D341Med (cell line): Measurements from ENCODE around the gene CCDC15.
A peak's percentile ranks its signal among the peaks of the same experiment; 100 is the strongest.
"Not testable (repeated sequence)": the region's sequence is repeated elsewhere in the genome, so short reads cannot be mapped to it uniquely, and the experiment has no call there.

ENCODE experiments used
- DNase-seq: peaks from one replicate; pipeline ENCODE4 v3.0.0; 2012; ENCODE audit warnings: low spot score

The CCDC15 gene

GRCh38 chr11:125082040-125082439 is 128.0 kb downstream of the CCDC15 start:
- DNase-seq = no peak

- peak; percentile 15 for DNase-seq
Measured at GRCh38 chr11:125082611-125083311, 128.8 kb downstream of the CCDC15 start.

GRCh38 chr11:125083312-125084056 is 129.5 kb downstream of the CCDC15 start:
- peak; percentile 15 for DNase-seq

- DNase-seq = peak; percentile 8
Measured at GRCh38 chr11:125084057-125084416, 130.0 kb downstream of the CCDC15 start.

- DNase-seq = peak; percentile 9
Measured at GRCh38 chr11:125084761-125085231, 130.8 kb downstream of the CCDC15 start.

GRCh38 chr11:125085301-125086081 is 131.5 kb downstream of the CCDC15 start:
- peak; percentile 34 for DNase-seq

- peak; percentile 16 for DNase-seq
Measured at GRCh38 chr11:125086633-125087296, 132.8 kb downstream of the CCDC15 start.

GRCh38 chr11:125088123-125088522 is 134.1 kb downstream of the CCDC15 start:
- no peak for DNase-seq

GRCh38 chr11:125088576-125089455 is 134.8 kb downstream of the CCDC15 start:
- peak; percentile 17 for DNase-seq

GRCh38 chr11:125089481-125089880 is 135.5 kb downstream of the CCDC15 start:
- DNase-seq = not testable (repeated sequence)

GRCh38 chr11:125090151-125090550 is 136.1 kb downstream of the CCDC15 start:
- DNase-seq = not testable (repeated sequence)

- peak; percentile 28 for DNase-seq
Measured at GRCh38 chr11:125090816-125091215, 136.8 kb downstream of the CCDC15 start.
